Lower lobe of right lung (tissue), 2 donors: ENCODE measurements around the gene PIK3AP1. TPM values are rescaled to one million over a fixed set of nuclear protein-coding genes. Genes with fewer than 3 reads are reported as not detected.

Experiments used
- ATAC-seq, 2 donors: fragments of 200-7000 bp; cut with Tn5 transposase; one replicate each; pipeline ENCODE4 v1.9.1; 2020 to 2022; ENCODE audit warnings: mild to moderate bottlenecking in 2 of 2, moderate library complexity in 2 of 2
- DNase-seq: peaks from one replicate; pipeline ENCODE4 v3.0.0-alpha.2; 2020
- H3K27ac ChIP-seq: fragments of 200-600 bp; one replicate; pipeline ENCODE4 v1.8.0; 2022
- H3K27me3 ChIP-seq: fragments of 200-600 bp; one replicate; pipeline ENCODE4 v1.8.0; 2022; ENCODE audit warnings: low read depth
- H3K36me3 ChIP-seq: fragments of 200-600 bp; one replicate; pipeline ENCODE4 v1.8.0; 2022; ENCODE audit warnings: mild to moderate bottlenecking
- H3K4me1 ChIP-seq: fragments of 200-600 bp; one replicate; pipeline ENCODE4 v1.8.0; 2022
- H3K4me3 ChIP-seq: fragments of 200-600 bp; one replicate; pipeline ENCODE4 v1.8.0; 2022; ENCODE audit warnings: mild to moderate bottlenecking
- H3K9me3 ChIP-seq: fragments of 200-600 bp; one replicate; pipeline ENCODE4 v1.8.0; 2022
- CTCF ChIP-seq: fragments of 200-600 bp; IDR thresholded peaks from one replicate; pipeline ENCODE4 v1.8.0; 2022; ENCODE audit warnings: antibody characterized with exemption, mild to moderate bottlenecking
- intact Hi-C: fragments of 100-400 bp; cut with DNase I; formaldehyde crosslinking; loops from one replicate; pipeline ENCODE4 v1.11.0; 2022
- total RNA-seq: library from RNA; stranded (reverse); fragmentation: NEBNext Ultra II Directional; extraction: Animal tissue kit (Norgen Biotek cat#: 25700); gene quantifications from one replicate; pipeline ENCODE4 v1.2.1, GENCODE V29; 2021
- donor health status: DM: no; HTN: yes; CAD: no; lungs with severe emphysema.

Gene PIK3AP1
- total RNA-seq, 1 donor from 2014 or later = 71.6 TPM

- intact Hi-C loops = no loop called here
- Histone ChIP-seq H3K4me3 (no peak overlapping the region), H3K4me1 (peaks cover 20% of the 10 kb centered on the region), H3K27me3 (no peaks in the 10 kb centered on the region), H3K9me3 (no peaks in the 10 kb centered on the region), H3K27ac (no peak overlapping the region), H3K36me3 (no peaks in the 10 kb centered on the region)
- no peak for TF ChIP-seq CTCF
- DNase-seq (no peak), ATAC-seq (no peak)
Measured at GRCh38 chr10:96658844-96659243, 61.5 kb downstream of the PIK3AP1 start.

- ATAC-seq = no peak
- no peaks in the 10 kb centered on the region for H3K36me3 ChIP-seq
- intact Hi-C loops = no loop called here
Measured at GRCh38 chr10:96657385-96657784, 62.9 kb downstream of the PIK3AP1 start.

GRCh38 chr10:96656839-96657238 is 63.5 kb downstream of the PIK3AP1 start:
- no peaks in the 10 kb centered on the region for H3K27me3 ChIP-seq
- H3K4me1 ChIP-seq = peaks cover 20% of the 10 kb centered on the region
- H3K36me3 ChIP-seq = no peaks in the 10 kb centered on the region
- TF ChIP-seq CTCF = no peak
- peak overlapping the region; percentile 9 for H3K27ac ChIP-seq
- H3K9me3 ChIP-seq = no peaks in the 10 kb centered on the region
- intact Hi-C loops = no loop called here
- H3K4me3 ChIP-seq = peak overlapping the region; percentile 20
- ATAC-seq (peak; percentile 71 to 73), DNase-seq (no peak)

More at GRCh38 chr10:96657385-96657784, 62.9 kb downstream of the PIK3AP1 start:
- Histone ChIP-seq H3K4me3 (no peak overlapping the region), H3K9me3 (no peaks in the 10 kb centered on the region), H3K27me3 (no peaks in the 10 kb centered on the region), H3K4me1 (peaks cover 20% of the 10 kb centered on the region), H3K27ac (no peak overlapping the region)
- no peak for TF ChIP-seq CTCF
- no peak for DNase-seq

GRCh38 chr10:96656198-96656577 is 64.1 kb downstream of the PIK3AP1 start:
- intact Hi-C loops = no loop called here
- Histone ChIP-seq H3K9me3 (no peaks in the 10 kb centered on the region), H3K27me3 (no peaks in the 10 kb centered on the region), H3K27ac (no peak overlapping the region), H3K4me3 (peak overlapping the region; percentile 20), H3K4me1 (peaks cover 24% of the 10 kb centered on the region), H3K36me3 (no peaks in the 10 kb centered on the region)
- no peak for TF ChIP-seq CTCF
- DNase-seq (no peak), ATAC-seq (peak; percentile 21 to 39)

GRCh38 chr10:96655461-96656197 is 64.7 kb downstream of the PIK3AP1 start:
- Histone ChIP-seq H3K27me3 (no peaks in the 10 kb centered on the region), H3K4me1 (peaks cover 24% of the 10 kb centered on the region), H3K4me3 (no peak overlapping the region), H3K36me3 (peaks cover 2% of the 10 kb centered on the region), H3K27ac (no peak overlapping the region), H3K9me3 (no peaks in the 10 kb centered on the region)
- no peak for TF ChIP-seq CTCF
- DNase-seq (peak; percentile 73), ATAC-seq (peak; percentile 52 to 60)
- intact Hi-C loops = no loop called here
